ENCODE measurements around the gene MEOX2. TPM values are rescaled to one million over a fixed set of nuclear protein-coding genes. Genes with fewer than 3 reads are reported as not detected.
A peak's percentile ranks its signal among the peaks of the same experiment; 100 is the strongest.

The MEOX2 gene
- total RNA-seq, 4 donors from 2014 or later: 0.51 to 16.9 (median 5.7) TPM

DNA sequence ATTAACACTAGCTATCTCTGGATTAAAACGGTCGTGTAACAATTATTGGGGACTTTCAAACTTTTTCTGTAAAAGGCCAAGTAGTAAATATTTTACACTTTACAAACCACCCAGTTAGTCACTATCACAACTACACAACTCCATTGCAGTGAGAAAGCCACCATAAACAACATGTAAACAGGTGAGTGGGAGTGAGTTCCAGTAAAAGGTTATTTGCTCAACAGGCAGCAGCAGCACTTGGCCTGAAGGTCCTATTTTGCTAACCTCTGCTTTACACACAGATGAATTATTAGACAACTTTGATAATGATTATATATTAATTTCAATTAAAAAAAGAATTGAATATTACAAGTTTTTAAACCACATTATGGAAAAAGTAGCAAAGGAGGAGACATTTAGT is 108.9 kb downstream of the MEOX2 start:
- H3K27me3 ChIP-seq: no peaks in the 10 kb centered on the region
- H3K4me1 ChIP-seq: no peaks in the 10 kb centered on the region
- TF ChIP-seq, protein P1, sequence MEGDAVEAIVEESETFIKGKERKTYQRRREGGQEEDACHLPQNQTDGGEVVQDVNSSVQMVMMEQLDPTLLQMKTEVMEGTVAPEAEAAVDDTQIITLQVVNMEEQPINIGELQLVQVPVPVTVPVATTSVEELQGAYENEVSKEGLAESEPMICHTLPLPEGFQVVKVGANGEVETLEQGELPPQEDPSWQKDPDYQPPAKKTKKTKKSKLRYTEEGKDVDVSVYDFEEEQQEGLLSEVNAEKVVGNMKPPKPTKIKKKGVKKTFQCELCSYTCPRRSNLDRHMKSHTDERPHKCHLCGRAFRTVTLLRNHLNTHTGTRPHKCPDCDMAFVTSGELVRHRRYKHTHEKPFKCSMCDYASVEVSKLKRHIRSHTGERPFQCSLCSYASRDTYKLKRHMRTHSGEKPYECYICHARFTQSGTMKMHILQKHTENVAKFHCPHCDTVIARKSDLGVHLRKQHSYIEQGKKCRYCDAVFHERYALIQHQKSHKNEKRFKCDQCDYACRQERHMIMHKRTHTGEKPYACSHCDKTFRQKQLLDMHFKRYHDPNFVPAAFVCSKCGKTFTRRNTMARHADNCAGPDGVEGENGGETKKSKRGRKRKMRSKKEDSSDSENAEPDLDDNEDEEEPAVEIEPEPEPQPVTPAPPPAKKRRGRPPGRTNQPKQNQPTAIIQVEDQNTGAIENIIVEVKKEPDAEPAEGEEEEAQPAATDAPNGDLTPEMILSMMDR (IDR thresholded peaks at IDR 0.05): no peak
- TF ChIP-seq POLR2A (IDR thresholded peaks at IDR 0.05): no peak
- intact Hi-C loops (cut with DNase I; ENCODE audit: low total_unique reads): no loop called here
- no peaks in the 10 kb centered on the region for H3K36me3 ChIP-seq
- no peaks in the 10 kb centered on the region for H3K9me3 ChIP-seq
- no peak overlapping the region for H3K27ac ChIP-seq
- DNase-seq: no peak
- no peak overlapping the region for H3K4me3 ChIP-seq

GRCh38 chr7:15571301-15571878 is 115.1 kb downstream of the MEOX2 start:
- H3K36me3 ChIP-seq: no peaks in the 10 kb centered on the region
- no peaks in the 10 kb centered on the region for H3K4me1 ChIP-seq
- intact Hi-C loops (cut with DNase I; ENCODE audit: low total_unique reads): no loop called here
- no peak overlapping the region for H3K4me3 ChIP-seq
- no peaks in the 10 kb centered on the region for H3K27me3 ChIP-seq
- TF ChIP-seq POLR2A (IDR thresholded peaks at IDR 0.05): no peak
- TF ChIP-seq, protein P1 (IDR thresholded peaks at IDR 0.05): no peak
- DNase-seq: no peak
- no peaks in the 10 kb centered on the region for H3K9me3 ChIP-seq
- H3K27ac ChIP-seq: no peak overlapping the region

- intact Hi-C loops (cut with DNase I; ENCODE audit: low total_unique reads): no loop called here
- TF ChIP-seq POLR2A (IDR thresholded peaks at IDR 0.05): no peak
Measured at GRCh38 chr7:15567652-15568051, 118.8 kb downstream of the MEOX2 start.

GRCh38 chr7:15567036-15567435 is 119.4 kb downstream of the MEOX2 start:
- TF ChIP-seq, protein P1 (IDR thresholded peaks at IDR 0.05): no peak
- TF ChIP-seq POLR2A (IDR thresholded peaks at IDR 0.05): no peak
- Histone ChIP-seq H3K4me1 (no peaks in the 10 kb centered on the region), H3K27me3 (no peaks in the 10 kb centered on the region), H3K27ac (no peak overlapping the region), H3K9me3 (no peaks in the 10 kb centered on the region), H3K36me3 (no peaks in the 10 kb centered on the region), H3K4me3 (no peak overlapping the region)
- DNase-seq: no peak
- intact Hi-C loops (cut with DNase I; ENCODE audit: low total_unique reads): no loop called here

More at GRCh38 chr7:15567652-15568051, 118.8 kb downstream of the MEOX2 start:
- no peak overlapping the region for H3K4me3 ChIP-seq
- H3K9me3 ChIP-seq: no peaks in the 10 kb centered on the region
- no peaks in the 10 kb centered on the region for H3K27me3 ChIP-seq
- DNase-seq: no peak
- no peak overlapping the region for H3K27ac ChIP-seq
- H3K4me1 ChIP-seq: no peaks in the 10 kb centered on the region
- H3K36me3 ChIP-seq: no peaks in the 10 kb centered on the region

DNA sequence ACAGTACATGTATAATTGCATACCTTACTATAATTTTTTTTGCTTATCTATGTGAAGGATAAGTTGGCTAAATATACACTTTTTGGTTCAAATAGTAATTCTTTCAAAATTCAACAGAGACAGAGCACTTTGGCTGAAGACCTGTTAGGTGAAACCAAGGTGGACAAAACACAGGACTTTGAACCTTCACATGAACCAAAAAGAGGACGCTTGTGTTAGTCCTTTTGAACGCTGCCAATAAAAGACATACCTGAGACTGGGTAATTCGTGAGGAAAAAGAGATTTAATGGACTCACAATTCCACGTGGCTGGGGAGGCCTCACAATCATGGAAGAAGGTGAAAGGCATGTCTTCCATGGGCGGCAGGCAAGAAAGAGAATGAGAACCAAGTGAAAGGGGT is 120.0 kb downstream of the MEOX2 start:
- Histone ChIP-seq H3K9me3 (no peaks in the 10 kb centered on the region), H3K36me3 (no peaks in the 10 kb centered on the region), H3K27me3 (no peaks in the 10 kb centered on the region), H3K4me1 (no peaks in the 10 kb centered on the region), H3K4me3 (no peak overlapping the region), H3K27ac (no peak overlapping the region)
- TF ChIP-seq POLR2A (IDR thresholded peaks at IDR 0.05): no peak
- TF ChIP-seq, protein P1 (IDR thresholded peaks at IDR 0.05): no peak
- no peak for DNase-seq
- intact Hi-C loops (cut with DNase I; ENCODE audit: low total_unique reads): no loop called here

GRCh38 chr7:15561835-15562234 is 124.6 kb downstream of the MEOX2 start, which contains the start of gene AGMO:
Gene AGMO (minus strand): TSS chr7:15562015.
- TF ChIP-seq, protein P1 (IDR thresholded peaks at IDR 0.05): no peak
- no peak for TF ChIP-seq POLR2A (IDR thresholded peaks at IDR 0.05)
- DNase-seq: peak; percentile 27 to 32
- Histone ChIP-seq H3K4me1 (no peaks in the 10 kb centered on the region), H3K27me3 (no peaks in the 10 kb centered on the region), H3K9me3 (no peaks in the 10 kb centered on the region), H3K36me3 (no peaks in the 10 kb centered on the region), H3K4me3 (no peak within 1 kb of the TSS), H3K27ac (peak within 1 kb of the TSS in 1 of 2 donors; percentile 7)
- intact Hi-C loops (cut with DNase I; ENCODE audit: low total_unique reads): no loop called here

Measured in uterus (tissue), 4 donors.